Activated T-cell treated with anti-CD3 and anti-CD28 coated beads for 24 hours (primary cell): ENCODE results near the gene OAS2.

Source experiments
- DNase-seq: peaks from one replicate; pipeline ENCODE4 v3.0.0-alpha.2; 2020; ENCODE audit warnings: low read depth

Gene OAS2, protein sequence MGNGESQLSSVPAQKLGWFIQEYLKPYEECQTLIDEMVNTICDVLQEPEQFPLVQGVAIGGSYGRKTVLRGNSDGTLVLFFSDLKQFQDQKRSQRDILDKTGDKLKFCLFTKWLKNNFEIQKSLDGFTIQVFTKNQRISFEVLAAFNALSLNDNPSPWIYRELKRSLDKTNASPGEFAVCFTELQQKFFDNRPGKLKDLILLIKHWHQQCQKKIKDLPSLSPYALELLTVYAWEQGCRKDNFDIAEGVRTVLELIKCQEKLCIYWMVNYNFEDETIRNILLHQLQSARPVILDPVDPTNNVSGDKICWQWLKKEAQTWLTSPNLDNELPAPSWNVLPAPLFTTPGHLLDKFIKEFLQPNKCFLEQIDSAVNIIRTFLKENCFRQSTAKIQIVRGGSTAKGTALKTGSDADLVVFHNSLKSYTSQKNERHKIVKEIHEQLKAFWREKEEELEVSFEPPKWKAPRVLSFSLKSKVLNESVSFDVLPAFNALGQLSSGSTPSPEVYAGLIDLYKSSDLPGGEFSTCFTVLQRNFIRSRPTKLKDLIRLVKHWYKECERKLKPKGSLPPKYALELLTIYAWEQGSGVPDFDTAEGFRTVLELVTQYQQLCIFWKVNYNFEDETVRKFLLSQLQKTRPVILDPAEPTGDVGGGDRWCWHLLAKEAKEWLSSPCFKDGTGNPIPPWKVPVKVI

GRCh38 chr12:112978163-112979040 lies at the start of gene OAS2:
Gene OAS2 (plus strand): TSS chr12:112978519. CDS start chr12:112978609, 90 bp downstream.
- peak; percentile 70 for DNase-seq

GRCh38 chr12:112928978-112929377 lies 49.3 kb upstream of the OAS2 start:
- DNase-seq = no peak

DNA sequence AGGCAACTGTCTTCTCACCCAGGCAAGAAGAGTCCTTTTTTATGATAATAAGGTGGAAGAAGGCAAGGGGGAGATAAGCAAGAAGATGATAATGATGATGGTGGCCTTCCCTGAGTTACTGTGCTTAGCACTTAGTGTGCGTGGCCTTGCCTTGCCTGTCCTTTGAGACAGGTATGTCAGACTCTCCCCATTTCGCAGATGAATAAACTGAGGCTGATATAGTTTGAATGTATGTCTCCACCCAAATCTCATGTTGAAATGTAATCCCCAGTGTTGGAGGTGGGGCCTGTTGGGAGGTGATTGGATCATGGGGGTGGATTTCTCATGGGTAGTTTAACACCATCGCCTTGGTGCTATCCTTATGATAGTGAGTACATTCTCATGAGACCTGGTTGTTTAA lies 48.6 kb upstream of the OAS2 start:
- DNase-seq = no peak

DNA sequence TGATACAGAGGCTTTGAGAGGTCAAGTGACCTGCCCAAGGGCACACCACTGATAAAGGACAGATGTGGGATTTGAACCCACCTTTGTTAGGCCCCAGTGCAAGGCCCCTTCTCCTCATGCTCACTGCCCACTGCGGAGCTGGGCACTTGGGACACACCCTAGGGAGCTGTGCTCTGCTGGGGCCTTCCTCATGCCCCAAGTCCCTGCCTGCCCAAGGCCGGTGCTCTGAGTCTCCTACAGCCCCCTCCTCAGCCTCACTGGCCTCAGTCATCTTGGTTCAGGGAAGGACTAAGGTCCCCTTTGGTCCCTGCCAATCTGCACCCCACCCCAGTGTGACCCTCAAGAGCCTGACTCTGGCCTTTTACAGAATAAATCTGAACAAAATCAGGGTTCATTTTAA lies 48.0 kb upstream of the OAS2 start:
- DNase-seq = no peak

GRCh38 chr12:112932485-112933128 lies 45.7 kb upstream of the OAS2 start:
- DNase-seq = no peak

DNA sequence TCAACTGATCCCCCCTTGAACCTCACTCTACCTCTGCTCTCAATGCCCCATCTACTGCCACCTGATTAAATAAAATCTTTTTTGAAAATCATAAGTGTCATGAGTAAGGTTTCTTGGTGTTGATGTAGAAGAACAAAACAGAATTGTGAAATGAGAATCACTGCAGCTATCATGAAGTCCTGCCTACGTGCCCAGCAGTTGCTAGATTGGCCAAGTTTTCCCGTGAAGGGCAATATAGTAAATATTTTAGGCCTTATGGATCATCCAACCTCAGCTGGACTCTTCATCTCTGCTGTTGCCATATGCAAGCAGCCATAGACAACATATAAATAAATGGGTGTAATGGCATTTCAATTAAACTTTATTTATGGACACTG lies 45.2 kb upstream of the OAS2 start:
- DNase-seq = no peak

DNA sequence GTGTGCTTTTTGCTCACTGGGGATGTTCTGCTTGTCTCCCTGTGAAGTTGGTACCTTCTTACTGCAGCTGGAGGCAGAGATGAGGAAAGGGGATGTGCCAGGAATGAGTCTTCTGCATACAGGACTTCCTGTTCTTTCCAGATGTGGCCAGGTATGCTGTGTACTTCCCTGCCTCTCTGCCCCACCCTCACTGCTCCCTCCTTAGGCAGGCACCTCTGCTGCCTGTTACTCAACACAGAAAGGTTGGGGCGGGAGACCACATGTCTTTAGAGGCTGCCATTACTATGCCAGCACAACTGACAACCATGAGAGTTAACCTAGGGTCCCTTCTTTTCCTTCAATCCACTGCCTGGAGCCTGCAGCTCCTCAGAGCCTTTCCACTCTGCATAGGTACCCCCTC lies 42.1 kb upstream of the OAS2 start:
- no peak for DNase-seq

DNA sequence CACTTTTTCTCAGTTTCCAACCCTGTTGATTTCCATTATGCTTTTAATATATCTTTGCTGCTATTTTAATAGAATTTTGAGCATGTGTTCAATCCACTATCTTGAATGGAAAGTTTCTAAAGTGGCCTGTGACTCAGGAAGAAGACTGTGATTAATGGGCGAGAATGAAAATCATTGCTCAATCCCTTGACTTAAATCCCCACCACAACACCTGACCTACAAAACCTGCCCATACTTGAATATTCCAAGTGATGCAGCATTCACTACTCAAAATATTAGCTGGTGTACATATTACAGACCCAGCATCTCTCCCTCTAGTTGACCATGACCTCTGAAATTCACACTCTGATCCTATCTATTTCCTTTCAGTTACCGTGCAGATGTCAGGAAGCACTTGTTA lies 41.4 kb upstream of the OAS2 start:
- DNase-seq = no peak

DNA sequence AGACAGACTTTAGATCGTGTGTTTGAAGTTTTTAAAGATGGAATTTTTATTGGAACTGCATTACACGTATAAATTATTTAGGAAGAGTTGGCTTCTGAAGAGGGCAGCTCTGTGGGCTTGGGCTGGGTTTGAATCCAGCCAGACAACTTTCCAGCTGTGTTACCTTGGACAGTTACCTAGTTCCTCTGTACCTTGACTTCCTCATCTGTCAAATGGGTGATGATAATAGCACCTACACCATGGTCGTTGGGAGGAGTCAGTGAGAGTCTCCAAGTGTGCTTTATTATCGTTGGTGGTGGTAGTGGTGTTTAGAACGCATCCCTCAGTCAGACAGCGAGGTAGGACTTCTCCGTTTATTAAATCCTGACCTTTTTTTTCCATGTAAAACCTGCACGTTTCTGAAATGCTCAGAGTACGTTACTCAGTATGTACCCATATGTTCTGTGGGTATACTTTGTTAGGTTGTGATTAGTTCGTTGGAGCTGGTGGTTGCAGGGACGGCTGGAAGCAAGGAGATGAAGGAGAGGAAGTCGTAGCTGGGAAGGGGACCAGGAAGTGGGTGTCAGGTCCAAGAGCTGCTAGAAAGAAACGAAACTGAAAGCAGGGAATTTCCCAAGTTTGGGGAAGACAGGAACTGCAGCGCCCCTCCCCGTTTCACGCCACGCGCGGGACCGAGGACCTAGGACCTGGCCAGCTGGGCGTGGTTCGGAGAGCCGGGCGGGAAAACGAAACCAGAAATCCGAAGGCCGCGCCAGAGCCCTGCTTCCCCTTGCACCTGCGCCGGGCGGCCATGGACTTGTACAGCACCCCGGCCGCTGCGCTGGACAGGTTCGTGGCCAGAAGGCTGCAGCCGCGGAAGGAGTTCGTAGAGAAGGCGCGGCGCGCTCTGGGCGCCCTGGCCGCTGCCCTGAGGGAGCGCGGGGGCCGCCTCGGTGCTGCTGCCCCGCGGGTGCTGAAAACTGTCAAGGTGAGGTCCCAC lies 40.3 kb upstream of the OAS2 start, which contains the start of gene OAS3:
Gene OAS3, plus strand, starts transcription at position 734 of the 979 bp plus-strand sequence. Its CDS starts 57 bp downstream, at position 791.
- peak; percentile 33 for DNase-seq

- DNase-seq = no peak
Measured at GRCh38 chr12:112938751-112939150, 39.6 kb upstream of the OAS2 start.

- no peak for DNase-seq
Measured at GRCh38 chr12:112939761-112940381, 38.4 kb upstream of the OAS2 start.

- no peak for DNase-seq
Measured at GRCh38 chr12:112941528-112942335, 36.6 kb upstream of the OAS2 start.

- no peak for DNase-seq
Measured at GRCh38 chr12:112942572-112942971, 35.7 kb upstream of the OAS2 start.

GRCh38 chr12:112944024-112944690 lies 34.2 kb upstream of the OAS2 start:
- DNase-seq = no peak

GRCh38 chr12:112945515-112945914 lies 32.8 kb upstream of the OAS2 start:
- no peak for DNase-seq

DNA sequence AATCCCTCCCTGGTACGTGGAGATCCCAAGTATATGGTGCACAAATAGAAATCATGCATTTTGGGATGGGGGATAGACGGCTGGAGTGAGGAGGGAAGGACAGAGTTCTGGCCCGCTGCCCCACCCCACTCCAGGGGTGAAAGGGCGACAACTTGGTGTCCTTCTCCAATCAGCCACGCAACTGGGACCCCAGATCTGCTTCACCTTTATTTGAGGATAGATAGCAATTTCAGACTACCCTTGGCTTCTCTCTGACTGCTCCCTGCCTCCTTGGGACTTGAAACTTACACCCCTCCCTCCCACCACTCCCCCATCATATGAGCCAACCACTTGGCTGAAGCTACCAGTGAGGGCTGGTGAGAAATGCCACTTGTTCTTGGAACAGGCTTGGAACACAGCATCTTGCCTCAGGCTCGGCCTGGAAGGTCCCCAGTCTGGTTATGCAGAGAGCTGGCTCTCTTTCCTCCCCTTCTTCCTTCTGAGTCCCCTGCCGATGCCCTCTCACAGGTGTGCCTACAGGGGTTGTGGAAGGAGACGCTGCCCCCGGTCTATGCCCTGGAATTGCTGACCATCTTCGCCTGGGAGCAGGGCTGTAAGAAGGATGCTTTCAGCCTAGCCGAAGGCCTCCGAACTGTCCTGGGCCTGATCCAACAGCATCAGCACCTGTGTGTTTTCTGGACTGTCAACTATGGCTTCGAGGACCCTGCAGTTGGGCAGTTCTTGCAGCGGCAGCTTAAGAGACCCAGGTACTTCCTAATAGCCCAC lies 31.9 kb upstream of the OAS2 start:
- no peak for DNase-seq

DNA sequence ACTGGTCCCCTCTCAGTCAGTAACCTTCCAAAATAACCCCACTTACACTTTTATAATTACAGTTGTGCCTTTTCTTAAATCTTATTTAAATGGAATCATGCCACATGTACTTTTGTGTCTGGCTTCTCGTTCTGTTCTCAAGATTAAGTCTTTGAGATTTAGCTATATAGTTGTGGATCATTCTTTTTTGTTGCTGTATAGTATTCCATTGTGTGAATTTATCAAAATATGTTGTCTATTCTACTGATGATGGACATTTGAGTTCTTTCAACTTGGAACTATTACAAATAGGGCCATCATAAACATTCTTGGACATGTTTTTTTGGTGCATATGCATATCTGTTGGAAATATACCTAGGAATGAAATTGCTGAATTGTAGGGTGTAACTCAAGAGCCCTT lies 31.0 kb upstream of the OAS2 start:
- DNase-seq = no peak

- no peak for DNase-seq
Measured at GRCh38 chr12:112947761-112948160, 30.6 kb upstream of the OAS2 start.
